ENCODE data around the gene C1orf52.
A peak's percentile ranks its signal among the peaks of the same experiment; 100 is the strongest.

Gene C1orf52

DNA sequence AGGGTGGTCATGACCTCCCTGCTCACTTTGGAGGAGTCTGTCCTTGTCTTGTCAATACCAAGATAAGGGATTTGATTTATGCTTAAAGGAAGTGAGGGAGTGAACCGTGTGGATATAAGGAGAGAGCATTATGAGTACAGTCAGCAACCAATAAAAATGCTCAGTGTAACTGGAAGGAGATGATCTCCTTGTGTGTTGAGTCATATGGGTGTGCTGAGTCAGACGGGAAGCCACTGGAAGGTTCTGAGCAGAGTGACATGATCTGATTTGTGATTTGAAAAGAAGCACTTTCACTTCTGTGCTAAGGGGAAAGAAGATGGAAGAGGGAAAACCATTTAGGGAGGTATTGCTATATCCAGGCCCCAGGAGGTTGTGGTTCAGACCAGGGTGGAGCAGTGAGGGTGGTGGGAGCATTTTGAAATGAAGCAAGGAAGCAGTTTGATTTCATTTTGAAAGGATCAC lies 19.4 kb upstream of the C1orf52 start:
- no peak overlapping the region for H3K4me3 ChIP-seq (ENCODE audit: low read length)
- peak; percentile 95 for DNase-seq (ENCODE audit: low read depth)
- TF ChIP-seq, protein P1, sequence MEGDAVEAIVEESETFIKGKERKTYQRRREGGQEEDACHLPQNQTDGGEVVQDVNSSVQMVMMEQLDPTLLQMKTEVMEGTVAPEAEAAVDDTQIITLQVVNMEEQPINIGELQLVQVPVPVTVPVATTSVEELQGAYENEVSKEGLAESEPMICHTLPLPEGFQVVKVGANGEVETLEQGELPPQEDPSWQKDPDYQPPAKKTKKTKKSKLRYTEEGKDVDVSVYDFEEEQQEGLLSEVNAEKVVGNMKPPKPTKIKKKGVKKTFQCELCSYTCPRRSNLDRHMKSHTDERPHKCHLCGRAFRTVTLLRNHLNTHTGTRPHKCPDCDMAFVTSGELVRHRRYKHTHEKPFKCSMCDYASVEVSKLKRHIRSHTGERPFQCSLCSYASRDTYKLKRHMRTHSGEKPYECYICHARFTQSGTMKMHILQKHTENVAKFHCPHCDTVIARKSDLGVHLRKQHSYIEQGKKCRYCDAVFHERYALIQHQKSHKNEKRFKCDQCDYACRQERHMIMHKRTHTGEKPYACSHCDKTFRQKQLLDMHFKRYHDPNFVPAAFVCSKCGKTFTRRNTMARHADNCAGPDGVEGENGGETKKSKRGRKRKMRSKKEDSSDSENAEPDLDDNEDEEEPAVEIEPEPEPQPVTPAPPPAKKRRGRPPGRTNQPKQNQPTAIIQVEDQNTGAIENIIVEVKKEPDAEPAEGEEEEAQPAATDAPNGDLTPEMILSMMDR (IDR thresholded peaks at IDR 0.05; ENCODE audit: insufficient read depth, low read depth, low read length, missing control alignments) = no peak

DNA sequence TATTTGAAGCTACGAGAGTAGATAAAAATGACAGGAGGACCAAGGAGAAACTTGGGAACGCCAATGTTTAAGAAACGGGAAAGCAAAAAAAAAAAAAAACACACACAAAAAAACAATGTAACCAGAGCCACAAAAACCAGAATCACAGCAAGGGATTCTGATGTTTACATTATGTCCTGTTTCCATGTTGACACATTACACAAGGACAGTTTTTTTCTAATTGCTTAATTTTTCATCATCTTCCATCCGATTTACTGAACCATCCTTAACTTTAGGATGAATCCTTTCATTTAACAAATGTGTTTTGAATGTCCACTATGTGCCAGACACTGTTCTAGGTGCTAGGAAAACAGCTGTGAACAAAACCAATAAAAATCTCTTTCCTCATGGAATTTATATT lies 18.3 kb upstream of the C1orf52 start:
- no peak for DNase-seq (ENCODE audit: low read depth)
- H3K4me3 ChIP-seq (ENCODE audit: low read length) = no peak overlapping the region
- TF ChIP-seq, protein P1 (IDR thresholded peaks at IDR 0.05; ENCODE audit: insufficient read depth, low read depth, low read length, missing control alignments) = no peak

GRCh38 chr1:85276978-85277639 lies 17.6 kb upstream of the C1orf52 start:
- H3K4me3 ChIP-seq (ENCODE audit: low read length) = peak overlapping the region; percentile 6
- TF ChIP-seq, protein P1 (IDR thresholded peaks at IDR 0.05; ENCODE audit: insufficient read depth, low read depth, low read length, missing control alignments) = no peak
- DNase-seq (ENCODE audit: low read depth) = no peak

- H3K4me3 ChIP-seq (ENCODE audit: low read length) = peak within 1 kb of the TSS; percentile 72
- peak; percentile 100 for DNase-seq (ENCODE audit: low read depth)
- TF ChIP-seq, protein P1 (IDR thresholded peaks at IDR 0.05; ENCODE audit: insufficient read depth, low read depth, low read length, missing control alignments) = no peak
Measured at GRCh38 chr1:85276215-85276977, 16.9 kb upstream of the C1orf52 start, which contains the start of gene BCL10. Gene BCL10, minus strand, starts transcription at chr1:85276632. Its CDS starts 280 bp downstream, at chr1:85276352.

DNA sequence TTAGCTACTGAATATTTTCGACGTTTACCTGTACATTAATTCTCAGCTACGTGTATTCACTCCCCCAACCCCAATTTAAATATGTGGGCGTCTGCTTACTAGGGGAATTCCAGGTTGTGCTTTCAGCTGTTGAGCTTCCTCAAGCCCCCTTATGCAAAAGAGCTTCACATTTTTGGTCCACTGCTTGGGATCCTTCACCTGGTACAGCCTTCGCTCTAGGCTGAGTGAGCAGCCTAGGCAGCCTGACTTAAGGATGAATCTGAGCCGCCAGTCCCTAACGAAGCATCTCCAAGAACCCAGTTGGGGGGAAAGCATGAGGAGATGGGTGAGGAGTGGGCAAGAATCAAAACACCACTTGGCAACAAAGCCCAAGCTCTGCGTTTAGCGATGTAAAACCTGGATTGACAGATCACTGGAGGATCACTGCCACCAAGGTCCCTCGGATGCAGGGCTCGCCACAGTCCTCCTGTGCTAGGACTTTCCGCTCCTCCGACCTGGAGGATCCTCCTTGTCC lies 16.3 kb upstream of the C1orf52 start:
- peak overlapping the region; percentile 72 for H3K4me3 ChIP-seq (ENCODE audit: low read length)
- peak; percentile 31 for DNase-seq (ENCODE audit: low read depth)

GRCh38 chr1:85274969-85275453 lies 15.5 kb upstream of the C1orf52 start:
- peak; percentile 87 for DNase-seq (ENCODE audit: low read depth)
- peak overlapping the region; percentile 72 for H3K4me3 ChIP-seq (ENCODE audit: low read length)
- TF ChIP-seq, protein P1 (IDR thresholded peaks at IDR 0.05; ENCODE audit: insufficient read depth, low read depth, low read length, missing control alignments) = no peak

More for the DNA sequence above, 16.3 kb upstream of the C1orf52 start:
- TF ChIP-seq, protein P1 (IDR thresholded peaks at IDR 0.05; ENCODE audit: insufficient read depth, low read depth, low read length, missing control alignments) = no peak

All from epithelial cell of esophagus (primary cell).